Measurements from ENCODE around the gene PERP.
"Not testable (repeated sequence)": the region's sequence is repeated elsewhere in the genome, so short reads cannot be mapped to it uniquely, and the experiment has no call there.

Gene PERP

DNA sequence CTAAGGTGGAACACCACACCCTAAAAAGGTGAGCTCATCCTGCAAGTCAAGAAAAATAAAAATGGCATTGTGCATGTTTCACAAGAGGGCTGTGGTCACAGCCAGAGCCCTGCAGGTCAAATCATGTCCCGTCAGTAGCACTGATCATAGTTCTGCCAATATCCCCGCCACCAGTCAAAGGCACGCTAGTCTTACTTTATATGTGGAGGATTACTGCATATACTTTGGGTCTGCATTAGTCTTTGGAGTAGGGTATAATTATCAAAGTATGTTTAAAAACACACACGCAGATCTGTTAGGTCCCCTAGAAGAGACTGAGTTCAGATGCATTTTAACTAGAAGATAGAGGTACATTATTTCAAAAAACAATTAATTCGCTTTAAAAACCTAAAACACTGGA, 1.8 kb downstream of the PERP start:
- DNase-seq (ENCODE audit: low read depth), result no peak

DNA sequence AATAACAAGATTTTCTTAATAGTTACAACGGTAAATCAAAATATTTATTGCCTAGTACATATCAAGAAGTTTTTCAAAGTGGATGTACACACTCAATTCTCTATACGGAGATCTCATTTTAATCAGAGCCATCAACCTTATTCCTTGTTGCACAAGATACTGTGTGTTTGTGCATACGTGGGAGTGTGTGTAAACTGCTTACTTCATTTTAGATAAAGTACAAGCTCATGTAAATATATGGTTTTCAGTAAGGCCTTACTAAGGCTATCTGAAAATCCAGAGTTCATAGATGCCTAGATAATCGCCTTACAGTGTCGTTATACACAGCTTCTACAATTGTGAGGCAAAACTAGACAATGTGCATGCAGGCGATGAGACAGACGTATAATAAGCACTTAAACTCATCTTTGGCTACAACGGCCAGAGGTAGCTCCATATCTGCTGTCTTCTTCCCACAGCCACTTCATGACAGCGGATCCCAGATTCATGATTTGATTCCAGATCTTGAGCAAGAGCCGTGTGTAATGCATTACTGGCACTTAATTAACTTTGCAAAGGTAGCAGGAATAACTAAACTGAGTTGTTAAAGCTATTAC, 2.5 kb downstream of the PERP start:
- DNase-seq (ENCODE audit: low read depth), result no peak

DNA sequence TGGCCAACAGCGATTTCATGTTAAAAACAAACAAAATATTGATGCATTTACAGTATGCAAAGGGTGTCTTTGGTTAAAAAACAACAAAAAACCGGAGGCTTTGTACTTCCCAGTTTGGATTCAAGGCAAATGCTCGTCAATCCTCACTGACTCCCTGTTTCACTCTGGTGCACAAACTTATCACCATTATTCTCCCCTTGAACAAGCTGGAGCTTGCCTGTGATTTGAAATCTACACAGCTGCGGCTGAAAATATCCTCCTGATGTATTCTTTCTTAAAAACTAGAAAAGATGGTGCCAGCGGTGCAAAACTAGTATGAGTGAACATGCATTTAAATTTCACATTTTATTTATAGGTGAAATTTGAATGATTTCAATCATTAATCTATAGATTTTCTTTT, 3.3 kb downstream of the PERP start:
- DNase-seq (ENCODE audit: low read depth), result no peak

DNA sequence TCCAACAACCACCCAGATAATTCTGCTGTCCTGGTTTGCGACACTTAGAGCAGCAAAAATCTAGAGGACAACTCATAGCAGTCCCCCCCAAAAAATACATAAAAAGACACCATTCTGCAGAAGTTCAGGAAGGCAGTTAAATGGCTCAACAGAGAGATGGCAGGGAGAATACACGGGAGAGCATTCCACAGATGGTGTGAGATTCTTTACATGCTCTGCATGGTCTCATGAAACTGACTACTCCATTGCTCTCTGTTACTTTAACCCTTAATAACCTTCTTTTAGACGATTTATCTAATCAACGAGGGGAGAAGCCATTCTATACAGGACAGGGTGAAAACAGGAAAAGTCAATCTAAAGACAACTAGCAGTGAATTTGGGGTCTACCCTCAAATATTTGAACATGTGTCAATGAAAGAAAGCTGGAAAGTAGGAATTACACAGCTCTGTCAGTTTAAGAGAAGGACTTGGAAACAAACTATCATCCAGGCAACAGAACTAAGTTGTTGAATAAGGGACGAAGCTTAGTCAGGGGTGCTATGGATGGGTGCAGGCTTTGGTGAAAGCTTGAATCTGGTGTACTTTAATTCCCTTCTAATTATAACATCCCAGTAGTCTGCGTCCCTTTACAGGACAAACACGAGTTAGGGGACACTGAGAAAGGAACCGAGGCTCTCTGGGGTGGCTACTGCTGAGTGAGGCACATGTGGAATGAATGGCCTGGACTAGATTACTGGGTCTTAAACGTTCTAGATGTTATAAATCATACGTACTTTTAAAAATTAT, 5.1 kb downstream of the PERP start:
- DNase-seq (ENCODE audit: low read depth), result no peak

DNA sequence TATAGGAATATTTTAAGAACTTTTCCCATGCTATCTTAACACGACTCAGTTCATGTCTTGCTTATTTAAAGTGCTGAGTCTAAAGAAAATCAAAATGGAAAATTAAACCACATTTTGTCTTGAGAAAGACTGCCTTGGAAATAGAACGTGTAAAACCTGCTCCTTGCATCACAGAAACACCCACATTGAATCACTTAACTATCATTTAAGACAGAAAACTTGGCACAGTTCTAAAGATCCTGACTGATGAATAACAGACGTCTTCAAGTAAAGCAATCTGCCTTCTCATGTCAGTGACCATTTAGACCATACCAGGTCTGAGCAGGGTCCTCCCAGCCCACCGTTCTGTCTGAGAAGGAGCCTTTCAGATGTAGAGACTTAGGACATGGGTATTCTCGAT, 7.4 kb downstream of the PERP start:
- DNase-seq (ENCODE audit: low read depth), result no peak

DNA sequence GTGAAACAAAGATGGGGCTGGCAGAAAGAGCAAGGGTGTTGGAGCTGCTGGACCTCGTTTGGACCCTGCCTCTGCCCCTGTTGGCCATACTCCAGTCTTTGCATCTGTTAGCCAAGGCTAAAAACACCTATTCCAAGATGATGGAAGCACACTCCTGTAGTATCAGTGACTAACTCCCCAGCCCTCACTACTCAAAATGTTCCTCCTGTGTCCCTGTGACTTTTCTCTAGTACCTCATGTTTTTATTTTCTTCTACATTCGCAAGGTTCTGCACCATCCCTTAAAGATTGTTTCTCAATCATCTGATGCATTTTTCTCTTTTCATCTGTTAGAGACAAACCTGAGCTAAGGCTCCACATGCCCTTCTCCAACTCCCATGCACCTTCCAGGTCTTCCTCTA, 8.9 kb downstream of the PERP start:
- DNase-seq (ENCODE audit: low read depth), result no peak

DNA sequence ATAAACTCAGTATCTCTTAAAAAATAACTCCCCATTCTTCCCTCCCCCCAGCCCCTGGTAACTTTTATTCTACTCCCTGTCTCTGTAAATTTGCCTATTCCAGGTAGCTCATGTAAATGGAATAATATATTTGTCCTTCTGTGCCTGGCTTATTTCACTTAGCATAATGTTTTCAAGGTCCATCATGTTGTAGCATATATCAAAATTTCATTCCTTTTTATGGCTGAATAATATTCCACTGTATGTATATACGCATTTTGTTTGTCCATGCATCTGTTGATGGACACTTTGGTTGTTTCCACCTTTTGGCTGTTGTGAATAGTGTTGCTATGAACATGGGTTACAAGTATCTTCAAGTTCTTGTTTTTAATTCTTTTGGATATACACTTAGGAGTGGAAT, 13.0 kb downstream of the PERP start:
- no peak for DNase-seq (ENCODE audit: low read depth)

DNA sequence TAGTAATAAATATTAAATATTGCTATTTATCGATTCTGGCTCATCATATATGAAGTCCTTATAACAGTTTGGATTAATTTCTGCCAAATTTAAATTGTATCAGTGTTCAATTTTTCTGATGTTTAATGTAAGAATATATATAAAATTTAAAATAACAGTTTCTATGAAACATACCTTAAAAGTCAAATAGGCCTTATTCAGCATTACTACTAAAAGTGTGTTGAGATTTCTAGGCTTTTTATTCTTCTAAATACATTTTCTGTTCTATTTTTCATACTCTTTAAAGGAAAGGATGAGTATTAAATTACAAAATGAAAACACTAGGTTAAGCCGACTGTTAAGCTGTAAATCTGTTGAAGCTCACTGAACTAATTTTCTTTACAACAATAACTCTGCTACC, 13.6 kb downstream of the PERP start:
- no peak for DNase-seq (ENCODE audit: low read depth)

DNA sequence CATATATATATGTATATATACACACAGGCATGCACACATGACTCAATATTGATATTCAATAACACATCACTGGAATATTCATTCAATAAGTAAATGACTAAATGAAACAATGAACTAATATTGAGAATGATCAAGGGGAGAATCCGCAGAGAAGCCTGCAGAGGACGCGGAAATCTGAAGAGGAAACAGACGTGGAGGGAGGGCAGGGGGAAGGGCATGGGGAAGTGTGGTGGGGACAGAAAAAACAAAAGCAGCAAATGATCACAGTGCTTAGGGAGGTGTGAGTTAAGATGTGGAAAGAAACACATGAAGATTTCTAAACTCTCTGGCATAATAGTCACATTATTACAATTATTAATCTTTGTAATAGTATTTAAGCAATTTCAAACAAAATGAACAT, 14.5 kb downstream of the PERP start:
- DNase-seq (ENCODE audit: low read depth), result no peak

DNA sequence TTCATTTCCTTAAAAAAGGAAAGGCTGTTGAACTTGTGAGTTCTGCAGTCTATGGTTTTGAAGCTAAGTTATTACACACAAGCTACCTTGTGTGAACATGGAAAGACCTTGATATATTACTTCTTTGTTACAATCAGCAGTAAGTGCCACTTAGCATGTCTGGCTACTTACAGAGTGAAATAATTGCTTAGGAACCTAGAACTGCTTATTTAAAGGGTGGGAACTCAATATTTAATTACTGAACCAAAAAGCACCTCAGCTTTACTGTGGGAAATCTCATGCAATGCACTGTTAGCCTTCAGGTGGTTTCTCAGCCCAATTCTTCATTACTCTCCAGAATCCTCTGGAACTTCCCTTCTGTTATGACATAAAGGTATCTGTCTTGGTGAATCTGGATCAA, 17.9 kb downstream of the PERP start:
- DNase-seq (ENCODE audit: low read depth), result no peak

DNA sequence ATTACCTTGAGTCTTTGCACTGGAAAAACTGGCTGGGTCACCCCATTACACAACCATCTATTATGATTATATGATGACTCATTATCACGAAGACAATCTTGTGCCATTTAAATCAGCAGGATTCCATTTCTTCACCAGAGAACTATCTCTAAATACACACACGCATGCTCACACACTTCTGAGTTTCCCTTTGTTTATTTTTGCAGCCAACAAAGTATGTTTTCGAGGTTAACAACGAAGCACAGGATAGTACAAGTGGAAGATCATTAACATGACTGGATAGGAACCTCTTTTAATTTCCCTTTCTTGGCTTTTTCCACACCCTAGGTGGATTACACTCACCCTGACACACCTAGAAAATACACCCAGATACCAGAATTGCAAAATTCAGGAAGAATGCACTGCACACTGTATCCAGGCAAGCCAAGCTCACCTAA, 18.9 kb downstream of the PERP start:
- DNase-seq (ENCODE audit: low read depth), result no peak

DNA sequence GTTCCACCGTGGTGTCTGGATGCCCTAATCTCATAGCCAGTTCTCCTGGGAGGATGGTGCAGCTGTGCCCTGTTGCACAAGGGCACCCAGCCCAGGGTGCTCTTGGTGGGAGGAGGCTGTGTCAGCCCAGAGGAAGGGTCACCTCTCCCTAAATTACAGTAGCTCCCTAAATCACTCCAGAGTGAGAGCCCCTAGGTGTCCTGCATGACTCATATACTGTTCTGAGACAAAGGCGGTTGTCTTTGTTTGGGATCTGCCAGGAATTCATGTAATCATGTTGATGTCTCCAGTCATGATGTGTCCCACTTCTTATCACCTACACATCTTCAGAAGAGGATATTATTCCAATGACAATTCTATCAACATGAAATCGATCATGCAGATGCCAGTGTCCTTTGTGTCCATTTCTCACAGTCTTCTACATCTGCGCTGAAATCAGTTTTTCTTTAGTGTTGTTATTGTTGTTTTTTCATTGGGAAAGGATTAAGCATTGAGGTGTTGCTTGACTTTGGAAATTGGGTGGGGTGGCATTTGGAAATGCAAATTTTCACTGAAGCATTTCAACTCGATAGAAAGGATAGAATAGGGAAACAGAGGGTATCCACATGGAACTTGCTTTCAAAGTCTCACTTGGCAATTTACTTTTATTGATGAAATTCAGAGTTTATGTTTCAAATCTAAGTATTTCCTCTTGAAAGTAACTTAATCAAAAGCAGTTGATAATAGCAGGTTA, 19.5 kb downstream of the PERP start:
- no peak for DNase-seq (ENCODE audit: low read depth)

DNA sequence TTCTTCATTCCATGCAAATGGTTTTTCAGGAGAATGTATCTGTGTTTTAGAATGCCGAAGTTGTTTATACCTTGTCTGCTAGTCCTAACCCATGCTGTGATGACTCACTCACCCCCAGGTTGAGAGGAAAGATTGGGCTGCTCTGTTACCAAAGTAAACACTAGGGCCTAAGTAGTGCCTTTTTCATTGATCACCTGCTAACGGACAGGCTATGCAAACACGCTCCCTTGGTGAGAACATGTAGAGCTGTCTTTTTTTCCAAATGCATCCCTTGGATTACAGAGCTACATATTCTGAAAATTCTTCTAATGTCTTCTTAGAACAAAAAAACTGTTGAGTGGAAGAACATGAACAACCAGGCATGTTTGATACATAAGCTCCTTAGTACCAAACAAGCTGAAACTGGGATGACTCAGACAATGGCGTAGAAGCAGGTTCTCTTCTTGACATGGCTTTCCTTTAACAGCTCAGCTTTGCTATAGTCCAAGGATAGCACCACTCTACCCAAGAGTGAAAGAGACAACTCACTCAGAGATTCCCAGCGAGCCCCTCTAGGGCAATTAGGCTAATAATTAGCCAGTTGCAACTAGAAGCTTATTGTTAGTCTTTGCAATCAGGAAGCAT, 20.5 kb downstream of the PERP start:
- DNase-seq (ENCODE audit: low read depth), result no peak

DNA sequence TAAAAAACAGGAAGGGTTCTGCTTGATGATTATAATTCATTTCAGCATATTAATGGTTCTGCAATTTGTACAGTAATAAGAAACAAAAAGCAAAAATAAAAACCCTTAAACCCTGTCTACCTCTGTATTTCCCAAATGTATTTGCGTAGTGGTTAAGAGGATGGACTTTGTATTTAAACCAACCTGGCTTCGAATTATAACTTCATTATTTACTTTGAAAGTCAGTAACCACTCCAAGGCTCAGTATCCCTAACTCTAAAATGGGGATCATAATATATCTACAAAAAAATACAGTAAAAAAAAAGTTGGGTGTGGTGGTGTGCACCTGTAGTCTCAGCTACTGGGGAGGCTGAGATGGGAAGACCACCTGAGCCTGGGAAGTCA, 21.4 kb downstream of the PERP start:
- DNase-seq (ENCODE audit: low read depth), result no peak

DNA sequence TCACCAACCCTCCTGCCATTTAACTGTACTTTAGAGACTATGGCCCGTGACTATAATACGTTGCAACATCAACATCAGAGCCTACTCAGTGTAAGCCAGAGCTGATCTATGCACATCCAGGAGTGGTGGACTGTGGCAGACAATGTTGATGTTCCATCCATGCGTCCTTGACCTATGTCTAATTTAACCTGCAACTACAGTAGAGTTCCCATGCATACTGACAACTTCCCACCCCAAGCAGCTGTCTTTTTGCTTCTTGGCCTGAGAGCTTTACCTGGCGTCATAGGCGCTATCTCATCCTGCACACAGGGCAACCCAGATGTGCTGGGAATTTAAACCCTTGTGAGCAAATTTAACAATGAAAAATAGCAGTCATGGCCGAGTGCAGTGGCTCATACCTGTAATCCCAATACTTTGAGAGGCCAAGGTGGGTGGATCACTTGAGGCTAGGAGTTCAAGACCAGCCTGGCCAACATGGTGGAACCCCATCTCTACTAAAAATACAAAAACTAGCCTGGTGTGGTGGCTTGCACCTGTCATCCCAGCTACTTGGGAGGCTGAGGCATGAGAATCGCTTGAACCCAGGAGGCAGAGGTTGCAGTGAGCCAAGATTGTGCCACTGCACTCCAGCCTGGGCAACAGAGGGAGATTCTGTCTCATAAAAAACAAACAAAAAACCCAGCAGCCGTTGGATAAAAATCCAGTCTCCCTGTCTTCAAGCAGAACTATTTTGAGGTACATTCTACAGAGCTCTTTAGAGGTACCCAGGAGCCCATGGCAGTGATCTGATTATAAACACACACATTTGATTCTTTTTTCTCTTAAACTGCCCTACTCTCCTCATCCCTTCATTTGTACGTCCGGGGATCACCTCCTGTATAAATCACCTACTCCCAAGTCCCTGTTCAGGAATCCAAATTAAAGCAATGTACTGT, 22.0 kb downstream of the PERP start:
- DNase-seq (ENCODE audit: low read depth), result no peak

DNA sequence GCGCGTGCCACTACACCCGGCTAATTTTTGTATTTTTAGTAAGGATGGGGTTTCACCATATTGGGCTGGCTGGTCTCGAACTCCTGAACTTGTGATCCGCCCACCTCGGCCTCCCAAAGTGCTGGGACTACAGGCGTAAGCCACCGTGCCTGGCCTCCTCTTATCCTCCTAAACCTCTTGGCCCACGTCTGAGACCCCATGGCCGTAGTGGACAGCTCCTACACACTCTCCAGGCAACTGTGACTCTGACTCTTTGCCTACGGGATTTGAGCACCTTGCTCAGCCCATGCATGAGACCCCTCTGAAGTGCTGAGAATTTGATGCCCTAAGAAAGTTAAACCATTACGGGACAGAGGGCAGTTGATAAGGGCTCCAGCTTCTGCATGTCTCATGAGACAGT, 25.0 kb downstream of the PERP start:
- DNase-seq (ENCODE audit: low read depth), result no peak

DNA sequence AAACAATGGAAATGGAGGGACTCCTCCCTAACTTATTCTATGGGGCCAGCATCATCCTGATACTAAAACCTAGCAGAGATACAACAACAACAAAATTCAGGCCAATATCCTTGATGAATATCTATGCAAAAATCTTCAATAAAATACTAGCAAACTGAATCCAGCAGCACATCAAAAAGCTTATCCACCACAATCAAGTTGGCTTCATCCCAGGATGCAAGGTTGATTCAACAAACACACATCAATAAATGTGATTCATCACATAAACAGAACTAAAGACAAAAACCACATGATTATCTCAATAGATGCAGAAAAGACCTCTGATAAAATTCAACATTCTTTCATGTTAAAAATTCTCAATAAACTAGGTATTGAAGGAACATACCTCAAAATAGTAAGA, 27.7 kb downstream of the PERP start:
- not testable (repeated sequence) for DNase-seq (ENCODE audit: low read depth)

DNA sequence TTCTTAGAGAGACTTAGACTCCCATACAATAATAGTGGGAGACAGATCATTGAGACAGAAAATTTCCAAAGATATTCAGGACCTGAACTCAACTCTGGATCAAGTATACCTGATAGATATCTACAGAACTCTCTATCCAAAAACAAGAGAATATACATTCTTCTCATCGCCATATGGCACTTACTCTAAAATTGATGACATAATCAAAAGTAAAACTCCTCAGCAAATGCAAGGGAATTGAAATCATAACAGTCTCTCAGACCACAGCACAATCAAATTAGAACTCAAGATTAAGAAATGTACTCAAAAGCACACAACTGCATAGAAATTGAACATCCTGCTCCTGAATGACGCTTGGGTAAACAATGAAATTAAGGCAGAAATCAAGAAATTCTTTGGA, 28.7 kb downstream of the PERP start:
- no peak for DNase-seq (ENCODE audit: low read depth)

DNA sequence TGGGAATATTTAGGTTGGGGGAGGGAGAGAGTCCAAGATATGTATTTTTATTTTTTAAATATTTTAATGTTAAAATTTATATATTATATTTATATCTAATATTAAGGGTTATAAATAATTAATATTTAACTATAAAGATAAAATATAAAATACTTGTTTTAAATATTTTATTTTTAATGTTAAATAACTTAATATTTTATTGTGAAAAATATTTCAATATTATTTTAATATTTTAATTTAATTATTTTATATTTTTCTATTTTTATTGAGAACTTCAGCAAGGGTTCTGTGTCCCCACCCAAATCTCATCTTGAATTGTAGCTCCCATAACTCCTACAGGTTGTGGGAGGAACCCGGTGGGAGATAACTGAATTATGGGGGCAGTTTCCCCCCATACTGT, 34.0 kb downstream of the PERP start:
- no peak for DNase-seq (ENCODE audit: low read depth)

DNA sequence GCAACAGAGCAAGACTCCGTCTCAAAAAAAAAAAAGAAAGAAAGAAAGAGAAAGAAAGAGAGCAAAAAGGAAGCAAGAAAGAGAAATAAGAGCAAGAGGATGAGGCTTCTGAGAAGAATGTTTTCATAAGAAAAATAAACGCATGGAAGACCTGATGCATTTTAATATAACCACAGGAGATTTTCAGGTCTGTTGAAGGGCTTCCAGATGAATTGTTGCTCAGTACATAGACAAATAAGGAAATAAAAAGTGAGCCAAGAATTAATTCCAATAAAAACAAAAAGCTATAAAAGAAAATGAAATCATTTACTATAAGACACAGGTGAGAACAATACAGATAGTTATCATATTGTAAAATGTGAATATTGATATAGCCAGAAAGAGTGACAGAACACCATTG, 43.5 kb downstream of the PERP start:
- DNase-seq (ENCODE audit: low read depth), result no peak

DNA sequence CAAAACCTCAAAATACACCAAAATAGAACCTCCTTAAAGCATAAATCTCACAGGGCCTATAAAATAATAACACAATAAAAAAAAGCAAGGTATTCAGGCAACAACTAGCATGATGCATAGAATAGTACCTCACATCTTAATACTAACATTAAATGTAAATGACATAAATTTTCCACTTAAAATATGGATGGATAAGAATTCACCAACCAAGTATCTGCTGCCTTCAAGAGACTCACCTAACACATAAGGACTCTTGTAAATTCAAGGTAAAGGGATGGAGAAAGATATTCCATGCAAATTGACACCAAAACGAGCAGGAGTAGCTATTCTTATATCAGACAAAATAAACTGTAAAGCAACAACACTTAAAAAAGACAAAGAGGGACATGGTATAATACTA, 52.2 kb downstream of the PERP start:
- no peak for DNase-seq (ENCODE audit: low read depth)

DNA sequence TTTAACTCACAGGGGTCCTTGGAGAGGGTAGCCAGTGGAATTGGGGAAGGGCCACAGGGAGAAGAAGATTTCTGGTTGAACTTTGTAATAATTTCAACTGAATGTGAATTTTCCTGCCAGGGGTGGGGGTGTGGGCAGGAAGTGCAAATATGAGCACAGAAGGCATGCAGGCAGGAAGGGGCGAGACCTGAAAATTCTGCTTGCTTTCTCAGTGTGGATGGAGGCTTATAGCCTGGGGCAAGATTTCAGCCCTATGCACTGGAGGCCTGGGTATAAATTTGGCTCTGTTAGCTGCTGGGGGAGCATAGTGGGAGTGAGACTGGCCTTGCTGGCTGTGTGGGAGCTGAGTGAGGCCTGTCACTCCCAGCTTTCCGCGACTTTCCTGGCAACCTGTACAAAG, 54.4 kb downstream of the PERP start:
- no peak for DNase-seq (ENCODE audit: low read depth)
